NB4 (cell line): ENCODE measurements around the gene CHST9.

Experiments used
- DNase-seq: peaks from one replicate; pipeline ENCODE4 v3.0.0; 2010; ENCODE audit warnings: low read depth
- H3K4me3 ChIP-seq: one replicate; pipeline ENCODE4 v1.5.1; 2011; ENCODE audit warnings: mild to moderate bottlenecking, low read depth, low read length, moderate library complexity
- MAX ChIP-seq: IDR thresholded peaks from 2 replicates; pipeline ENCODE4 v1.6.1; 2011; ENCODE audit warnings: low read depth, low read length
- MYC ChIP-seq: IDR thresholded peaks from 2 replicates; pipeline ENCODE4 v1.6.1; 2011; ENCODE audit warnings: low read depth, low read length
- POLR2A ChIP-seq: IDR thresholded peaks from 2 replicates; pipeline ENCODE4 v1.6.1; 2011; ENCODE audit warnings: mild to moderate bottlenecking; ENCODE audit not compliant: insufficient read length; ENCODE audit errors: extremely low read depth
- TF ChIP-seq, protein P1 (sequence below): IDR thresholded peaks from one replicate; pipeline ENCODE4 v1.5.1; 2012; ENCODE audit warnings: low read depth, low read length

CHST9 gene

DNA sequence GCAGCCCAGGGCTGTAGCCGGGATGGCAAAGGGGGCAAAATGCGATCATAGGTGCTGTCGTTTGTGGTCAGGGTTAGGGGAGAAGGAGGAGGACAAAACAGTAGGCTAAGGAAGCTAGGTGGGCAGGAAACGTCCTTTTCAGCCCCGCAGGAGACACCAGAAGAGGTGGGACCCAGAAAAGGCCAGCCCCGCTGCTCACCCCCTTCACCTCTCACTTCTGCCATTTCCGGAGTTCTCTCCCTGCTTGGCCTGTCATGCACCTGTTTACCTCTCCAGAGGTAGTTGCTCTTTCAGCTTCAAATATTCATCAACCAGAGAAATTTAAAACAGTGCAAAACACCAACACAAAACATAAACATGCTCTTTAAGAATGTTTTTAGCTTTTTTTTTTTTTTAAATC lies 320.4 kb downstream of the CHST9 start:
- no peak overlapping the region for H3K4me3 ChIP-seq
- TF ChIP-seq MAX (no peak), MYC (no peak), POLR2A (no peak)
- TF ChIP-seq, protein P1, sequence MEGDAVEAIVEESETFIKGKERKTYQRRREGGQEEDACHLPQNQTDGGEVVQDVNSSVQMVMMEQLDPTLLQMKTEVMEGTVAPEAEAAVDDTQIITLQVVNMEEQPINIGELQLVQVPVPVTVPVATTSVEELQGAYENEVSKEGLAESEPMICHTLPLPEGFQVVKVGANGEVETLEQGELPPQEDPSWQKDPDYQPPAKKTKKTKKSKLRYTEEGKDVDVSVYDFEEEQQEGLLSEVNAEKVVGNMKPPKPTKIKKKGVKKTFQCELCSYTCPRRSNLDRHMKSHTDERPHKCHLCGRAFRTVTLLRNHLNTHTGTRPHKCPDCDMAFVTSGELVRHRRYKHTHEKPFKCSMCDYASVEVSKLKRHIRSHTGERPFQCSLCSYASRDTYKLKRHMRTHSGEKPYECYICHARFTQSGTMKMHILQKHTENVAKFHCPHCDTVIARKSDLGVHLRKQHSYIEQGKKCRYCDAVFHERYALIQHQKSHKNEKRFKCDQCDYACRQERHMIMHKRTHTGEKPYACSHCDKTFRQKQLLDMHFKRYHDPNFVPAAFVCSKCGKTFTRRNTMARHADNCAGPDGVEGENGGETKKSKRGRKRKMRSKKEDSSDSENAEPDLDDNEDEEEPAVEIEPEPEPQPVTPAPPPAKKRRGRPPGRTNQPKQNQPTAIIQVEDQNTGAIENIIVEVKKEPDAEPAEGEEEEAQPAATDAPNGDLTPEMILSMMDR = no peak
- no peak for DNase-seq

GRCh38 chr18:26863921-26864497 lies 321.1 kb downstream of the CHST9 start:
- no peak for TF ChIP-seq POLR2A
- no peak for TF ChIP-seq MYC
- TF ChIP-seq MAX = no peak
- DNase-seq = no peak
- no peak overlapping the region for H3K4me3 ChIP-seq

GRCh38 chr18:26863122-26863879 lies 321.8 kb downstream of the CHST9 start:
- no peak overlapping the region for H3K4me3 ChIP-seq
- DNase-seq = no peak
- TF ChIP-seq POLR2A (no peak), MYC (no peak), MAX (no peak)
- TF ChIP-seq, protein P1 = no peak

DNA sequence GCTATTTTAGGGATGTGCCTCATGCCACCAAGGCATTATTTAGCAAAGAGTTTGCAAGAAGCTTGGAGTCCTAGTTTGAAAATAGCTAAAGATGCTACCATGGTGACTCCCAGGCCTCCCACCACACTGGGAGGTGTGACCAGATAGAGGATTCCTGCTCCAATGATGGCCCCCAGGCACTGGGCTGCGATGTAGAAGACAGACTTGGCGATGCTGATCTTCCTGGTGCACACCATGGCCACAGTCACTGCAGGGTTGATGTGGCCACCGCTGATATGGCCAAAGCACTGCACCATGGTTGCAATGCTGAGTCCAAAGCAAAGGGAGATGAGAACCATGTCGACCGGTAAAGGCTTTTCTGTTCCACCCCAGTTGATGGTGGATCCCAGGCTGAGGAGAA lies 323.0 kb downstream of the CHST9 start:
- H3K4me3 ChIP-seq = no peak overlapping the region
- no peak for TF ChIP-seq MYC
- TF ChIP-seq, protein P1 = no peak
- TF ChIP-seq MAX = no peak
- TF ChIP-seq POLR2A = no peak
- DNase-seq = no peak
